Epithelial cell of esophagus (primary cell): ENCODE data around the gene TCTN2.

Experiments
- DNase-seq: peaks from one replicate; pipeline ENCODE4 v3.0.0; 2010; ENCODE audit warnings: low read depth
- H3K4me3 ChIP-seq: 2 replicates; pipeline ENCODE4 v1.5.1; 2011; ENCODE audit warnings: mild to moderate bottlenecking, low read length, control low read depth
- TF ChIP-seq, protein P1 (sequence below): IDR thresholded peaks from 2 replicates; pipeline ENCODE4 v1.5.1; 2011; ENCODE audit warnings: low read depth, mild to moderate bottlenecking, low read length, control low read depth, inconsistent platforms; ENCODE audit not compliant: insufficient read depth; ENCODE audit errors: missing control alignments

TCTN2 gene

DNA sequence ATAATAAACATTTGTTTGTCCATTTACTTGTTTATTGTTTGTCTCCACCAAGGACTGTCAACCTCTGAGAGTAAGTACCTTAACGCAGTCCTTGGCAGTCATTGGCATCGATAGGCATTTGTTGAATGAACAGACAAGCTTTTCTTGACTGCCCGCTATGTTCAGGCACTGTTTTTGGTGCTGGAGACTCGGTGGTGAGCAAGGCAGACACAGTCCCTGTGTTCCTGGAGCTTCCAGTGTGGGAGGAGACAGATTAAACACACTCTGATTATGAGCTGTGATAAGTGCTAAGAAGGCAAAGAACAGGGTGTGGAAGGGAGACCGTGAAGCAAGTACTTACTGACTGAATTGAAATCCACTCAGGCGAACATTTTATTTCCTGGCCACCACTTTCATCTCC, 42.5 kb downstream of the TCTN2 start:
- TF ChIP-seq, protein P1, sequence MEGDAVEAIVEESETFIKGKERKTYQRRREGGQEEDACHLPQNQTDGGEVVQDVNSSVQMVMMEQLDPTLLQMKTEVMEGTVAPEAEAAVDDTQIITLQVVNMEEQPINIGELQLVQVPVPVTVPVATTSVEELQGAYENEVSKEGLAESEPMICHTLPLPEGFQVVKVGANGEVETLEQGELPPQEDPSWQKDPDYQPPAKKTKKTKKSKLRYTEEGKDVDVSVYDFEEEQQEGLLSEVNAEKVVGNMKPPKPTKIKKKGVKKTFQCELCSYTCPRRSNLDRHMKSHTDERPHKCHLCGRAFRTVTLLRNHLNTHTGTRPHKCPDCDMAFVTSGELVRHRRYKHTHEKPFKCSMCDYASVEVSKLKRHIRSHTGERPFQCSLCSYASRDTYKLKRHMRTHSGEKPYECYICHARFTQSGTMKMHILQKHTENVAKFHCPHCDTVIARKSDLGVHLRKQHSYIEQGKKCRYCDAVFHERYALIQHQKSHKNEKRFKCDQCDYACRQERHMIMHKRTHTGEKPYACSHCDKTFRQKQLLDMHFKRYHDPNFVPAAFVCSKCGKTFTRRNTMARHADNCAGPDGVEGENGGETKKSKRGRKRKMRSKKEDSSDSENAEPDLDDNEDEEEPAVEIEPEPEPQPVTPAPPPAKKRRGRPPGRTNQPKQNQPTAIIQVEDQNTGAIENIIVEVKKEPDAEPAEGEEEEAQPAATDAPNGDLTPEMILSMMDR: no peak
- peak overlapping the region; percentile 78 for H3K4me3 ChIP-seq
- peak; percentile 35 for DNase-seq

DNA sequence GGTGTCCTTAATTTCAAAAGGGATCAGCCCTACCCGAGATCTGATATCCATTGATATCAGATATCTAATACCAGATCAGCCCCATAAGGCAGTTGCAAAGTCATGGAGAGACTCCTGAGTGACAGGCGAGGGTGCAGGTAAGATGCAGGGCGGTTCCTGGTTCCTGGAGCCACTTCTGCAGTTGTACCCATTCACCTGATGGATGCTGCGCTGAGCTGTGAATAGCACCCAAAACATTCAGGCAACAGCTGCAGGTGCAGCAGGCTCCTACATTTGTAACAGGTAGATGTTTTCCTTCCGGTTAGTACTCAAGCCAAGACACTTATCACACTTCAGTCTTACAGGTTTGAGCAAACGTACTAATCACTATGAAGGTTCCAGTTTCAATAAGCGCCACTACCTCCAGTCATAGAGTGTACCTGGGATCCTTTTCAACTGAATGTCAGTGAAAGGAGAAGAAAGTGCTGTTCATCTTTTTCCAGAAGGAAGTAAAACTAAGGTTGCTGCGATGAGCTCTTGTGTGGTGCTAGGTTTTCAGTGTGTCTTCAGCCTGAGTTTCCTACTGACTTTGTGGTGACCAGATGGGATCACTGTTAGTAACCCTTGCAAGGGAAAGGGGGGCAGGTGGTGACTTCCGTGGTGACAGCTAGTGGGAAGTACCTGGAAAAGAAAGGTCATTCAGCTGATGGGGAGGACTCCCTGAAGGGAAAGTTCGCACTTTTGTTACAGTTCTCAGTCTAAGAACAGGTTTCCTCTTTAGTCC, 43.1 kb downstream of the TCTN2 start:
- no peak for DNase-seq
- H3K4me3 ChIP-seq: no peak overlapping the region
- TF ChIP-seq, protein P1: no peak

DNA sequence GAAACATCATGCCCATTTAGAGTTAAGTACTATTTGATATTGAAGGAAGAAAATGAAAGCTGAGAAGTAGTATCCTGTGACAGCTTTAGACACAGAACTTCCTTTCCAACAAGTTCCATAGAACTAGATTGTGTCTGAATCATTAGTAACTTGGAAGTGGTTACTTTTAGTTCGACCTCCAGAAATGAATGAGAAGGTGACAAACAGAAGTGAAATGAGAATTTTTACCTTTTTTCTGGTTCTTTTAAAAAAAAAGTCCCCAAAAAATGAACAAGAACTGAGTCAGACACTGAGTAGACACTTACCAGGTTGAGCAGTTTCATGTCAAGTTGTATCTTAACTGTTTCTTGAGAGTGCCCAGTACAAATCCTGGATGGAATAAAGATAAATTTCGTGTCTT, 44.3 kb downstream of the TCTN2 start:
- no peak for DNase-seq
- TF ChIP-seq, protein P1: no peak
- no peak overlapping the region for H3K4me3 ChIP-seq

DNA sequence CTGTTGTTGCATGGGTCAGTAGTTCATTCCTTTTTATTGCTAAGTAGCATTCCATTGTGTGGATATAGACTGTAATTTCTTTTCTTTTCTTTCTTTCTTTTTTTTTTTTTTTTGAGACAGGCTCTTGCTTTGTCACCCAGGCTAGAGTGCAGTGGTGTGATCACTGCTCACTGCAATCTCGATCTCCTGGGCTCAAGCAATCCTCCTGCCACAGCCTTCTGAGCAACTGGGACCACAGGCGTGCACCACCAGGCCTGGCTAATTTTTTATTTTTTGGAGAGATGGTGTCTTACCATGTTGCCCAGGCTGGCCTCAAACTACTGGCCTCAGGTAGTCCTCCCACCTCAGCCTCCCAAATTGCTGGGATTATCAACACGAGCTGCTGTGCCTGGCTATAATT, 46.4 kb downstream of the TCTN2 start:
- no peak for DNase-seq
- no peak overlapping the region for H3K4me3 ChIP-seq
- TF ChIP-seq, protein P1: no peak

DNA sequence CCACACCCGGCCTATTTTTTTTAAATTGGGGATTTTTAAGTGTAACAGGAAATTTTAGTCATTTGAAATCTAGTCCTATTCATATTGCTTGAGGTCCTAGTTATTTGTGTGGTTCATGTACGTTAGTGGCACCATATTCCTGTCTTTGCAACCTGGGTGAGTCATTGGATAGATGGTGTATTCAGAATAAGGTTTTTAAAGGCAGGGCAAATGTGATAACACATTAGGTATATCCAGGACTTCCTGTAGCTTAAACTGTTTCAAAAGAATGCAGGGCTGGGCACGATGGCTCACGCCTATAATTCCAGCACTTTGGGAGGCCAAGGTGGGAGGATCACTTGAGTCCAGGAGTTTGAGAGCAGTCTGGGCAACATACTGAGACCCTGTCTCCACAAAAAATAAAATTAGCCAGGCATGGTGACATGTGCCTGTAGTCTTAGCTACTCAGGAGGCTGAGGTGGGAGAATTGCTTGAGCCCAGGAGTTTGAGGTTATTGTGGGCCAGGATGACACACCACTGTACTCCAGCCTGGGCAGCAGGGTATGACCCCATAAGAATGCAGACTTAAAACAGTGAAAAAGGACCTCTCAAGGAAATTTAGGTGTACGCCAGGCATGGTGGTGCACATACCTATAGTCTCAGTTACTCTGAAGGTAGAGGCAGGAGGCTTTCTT, 49.4 kb downstream of the TCTN2 start:
- H3K4me3 ChIP-seq: no peak overlapping the region
- TF ChIP-seq, protein P1: no peak
- peak; percentile 67 for DNase-seq

DNA sequence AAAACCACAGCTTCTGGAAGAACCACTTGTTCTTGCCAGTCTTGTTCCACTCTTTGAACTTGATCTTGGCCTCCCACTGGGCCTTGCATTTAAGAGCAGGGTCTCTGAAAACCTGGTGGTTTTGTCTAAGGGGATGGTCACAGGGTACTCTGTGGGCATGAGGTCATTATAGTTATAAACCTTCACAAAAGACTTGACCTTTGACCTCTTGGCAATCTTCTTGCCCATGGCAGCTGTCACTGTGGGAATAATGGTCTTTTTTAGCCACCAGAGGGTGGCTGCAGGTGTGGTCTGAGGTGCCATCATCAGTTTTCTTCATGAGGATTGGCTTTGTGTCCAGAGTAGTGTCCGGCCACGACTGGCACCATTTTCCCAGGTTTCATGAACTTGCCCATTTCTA, 50.3 kb downstream of the TCTN2 start:
- no peak overlapping the region for H3K4me3 ChIP-seq
- DNase-seq: no peak
- TF ChIP-seq, protein P1: no peak
